ENCODE results near the gene ZNF284.
A peak's percentile ranks its signal among the peaks of the same experiment; 100 is the strongest.

The ZNF284 gene

DNA sequence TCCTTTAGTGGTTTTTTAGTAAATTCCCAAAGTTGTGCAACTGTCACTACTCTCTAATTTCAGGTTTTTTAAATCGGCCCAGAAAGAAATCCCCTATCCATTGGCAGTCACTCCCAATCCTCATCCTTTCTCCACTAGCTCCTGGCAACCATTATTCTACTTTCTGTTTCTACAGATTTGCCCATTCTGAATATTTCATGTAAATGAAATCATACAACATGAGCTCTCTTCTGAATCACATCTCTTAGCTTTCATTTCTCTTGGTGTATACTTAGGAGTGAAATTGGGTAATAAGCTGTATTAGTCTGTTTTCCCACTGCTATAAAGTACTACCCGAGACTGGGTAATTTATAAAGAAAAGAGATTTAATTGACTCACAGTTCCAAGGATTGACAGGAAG is 29.8 kb upstream of the ZNF284 start:
- no peak overlapping the region for H3K27ac ChIP-seq (ENCODE audit: low read depth, low read length)
- no peaks in the 10 kb centered on the region for H3K79me1 ChIP-seq (ENCODE audit: low read length)
- H3K27me3 ChIP-seq (ENCODE audit: insufficient read depth, low read length, poor library complexity): no peaks in the 10 kb centered on the region
- H2AK5ac ChIP-seq (ENCODE audit: low read length): no peak overlapping the region
- H3K4me2 ChIP-seq (ENCODE audit: low read length): no peak overlapping the region
- no peak overlapping the region for H3K4me3 ChIP-seq (ENCODE audit: low read length)
- H3K9ac ChIP-seq (ENCODE audit: low read length): no peak overlapping the region
- H3K23ac ChIP-seq (ENCODE audit: low read length): no peak overlapping the region
- no peak overlapping the region for H3K18ac ChIP-seq (ENCODE audit: low read length)
- H4K5ac ChIP-seq (ENCODE audit: low read length): no peak overlapping the region
- H2BK120ac ChIP-seq (ENCODE audit: low read depth, low read length): no peak overlapping the region
- no peak overlapping the region for H2BK15ac ChIP-seq (replicated peaks; ENCODE audit: low read depth)
- H2BK5ac ChIP-seq (ENCODE audit: low read length): no peak overlapping the region
- no peaks in the 10 kb centered on the region for H3K79me2 ChIP-seq (ENCODE audit: control insufficient read depth, insufficient read depth, low read length)
- H3K4me1 ChIP-seq (ENCODE audit: control insufficient read depth, low read depth, low read length): no peaks in the 10 kb centered on the region
- no peak overlapping the region for H4K8ac ChIP-seq (ENCODE audit: low read depth, low read length)
- H3K36me3 ChIP-seq (ENCODE audit: control insufficient read depth, insufficient read depth, low read length): no peaks in the 10 kb centered on the region
- WGBS (ENCODE audit: extremely low coverage, insufficient coverage, low lambda C conversion rate): no CpG with 5 or more reads among the region's 2 CpGs
- no peak overlapping the region for H3K4ac ChIP-seq (ENCODE audit: low read depth, low read length)
- no peak for DNase-seq
- no peak overlapping the region for H3K56ac ChIP-seq (ENCODE audit: low read length)

DNA sequence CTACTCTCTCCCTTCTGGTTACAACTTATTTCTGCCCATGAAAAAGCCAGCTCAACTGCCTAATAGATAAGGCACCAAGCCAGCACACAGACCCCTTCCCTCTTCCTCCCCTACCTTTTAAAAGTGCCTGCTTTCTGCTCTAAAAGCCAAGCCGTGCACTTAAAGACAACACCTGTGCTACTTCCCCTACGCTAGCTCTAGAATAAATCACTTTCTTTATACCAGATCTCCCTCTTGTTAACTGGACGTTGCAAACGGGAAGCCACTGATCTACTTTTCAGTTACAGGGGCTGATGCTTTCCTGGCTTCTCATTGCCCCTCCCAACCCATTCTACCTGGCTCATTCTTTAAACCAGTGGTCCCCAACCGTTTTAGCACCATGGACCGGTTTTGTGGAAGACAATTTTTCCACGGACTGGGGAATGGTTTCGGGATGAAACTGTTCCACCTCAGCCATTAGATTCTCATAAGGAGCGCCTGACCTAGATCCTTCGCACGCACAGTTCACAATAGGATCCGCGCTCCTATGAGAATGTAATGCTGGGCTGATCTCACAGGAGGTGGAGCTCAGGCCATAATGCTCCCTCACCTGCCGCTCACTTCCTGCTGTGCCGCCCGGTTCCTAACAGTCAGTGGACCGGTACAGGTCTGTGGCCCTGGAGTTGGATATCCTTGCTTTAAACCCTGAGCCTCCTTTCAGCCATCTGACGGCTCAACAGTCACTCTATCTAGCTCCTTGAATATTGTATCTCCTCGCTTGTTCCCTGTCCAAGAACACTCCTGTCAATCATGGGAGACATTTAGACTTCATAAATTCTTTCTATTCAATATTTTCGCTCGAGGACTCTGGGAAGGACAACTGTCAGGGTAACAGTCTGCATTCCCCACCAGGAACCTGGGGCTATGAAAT is 21.0 kb upstream of the ZNF284 start:
- whole genome bisulfite sequencing (ENCODE audit: extremely low coverage, insufficient coverage, low lambda C conversion rate): no CpG with 5 or more reads among the region's 21 CpGs
- H2BK120ac ChIP-seq (ENCODE audit: low read depth, low read length): no peak overlapping the region

DNA sequence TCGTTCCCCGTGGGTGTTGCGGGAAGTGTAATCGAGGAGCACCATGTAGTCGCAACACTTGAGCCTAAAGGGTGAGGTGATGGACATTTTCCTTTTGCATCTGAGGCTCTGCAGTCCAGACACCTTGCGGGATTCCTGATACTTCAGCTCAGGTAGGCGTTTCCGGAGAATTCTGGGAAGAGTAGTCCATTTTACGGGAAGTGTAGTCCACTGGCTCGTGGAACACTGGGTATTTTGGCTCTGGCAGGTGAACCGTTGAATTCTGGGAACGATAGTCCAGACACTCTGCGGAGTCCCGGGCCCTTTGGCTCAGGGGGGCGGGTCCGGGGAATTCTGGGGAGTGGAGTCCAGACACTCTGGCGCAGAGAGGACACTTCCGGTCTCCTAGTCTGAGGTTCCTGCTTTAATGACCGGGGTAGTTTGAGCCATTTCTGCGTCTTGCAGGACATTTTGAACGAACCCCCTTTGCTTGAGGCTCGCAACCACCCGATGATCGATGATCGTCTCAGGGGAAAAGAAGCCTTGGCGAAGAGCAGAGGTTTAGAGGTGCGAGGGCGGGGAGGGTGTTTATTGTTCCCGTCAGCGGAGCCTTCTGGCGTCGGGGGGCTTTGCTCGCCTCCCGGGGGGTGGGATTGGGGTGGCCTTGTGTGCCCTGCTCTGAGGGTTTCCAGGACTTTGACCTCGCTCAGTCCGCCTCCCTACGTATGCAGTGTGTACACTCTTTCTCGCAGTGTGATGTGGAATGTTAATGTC is 20.1 kb upstream of the ZNF284 start, which contains the start of gene ZNF223:
Gene ZNF223, plus strand, starts transcription at position 387 of the 753 bp plus-strand sequence. CDS start 3,141 bp downstream, outside the sequence.
- no peaks in the 10 kb centered on the region for H3K27me3 ChIP-seq (ENCODE audit: insufficient read depth, low read length, poor library complexity)
- H4K8ac ChIP-seq (ENCODE audit: low read depth, low read length): peak within 1 kb of the TSS; percentile 78
- H3K27ac ChIP-seq (ENCODE audit: low read depth, low read length): no peak within 1 kb of the TSS
- H2BK120ac ChIP-seq (ENCODE audit: low read depth, low read length): no peak within 1 kb of the TSS
- H3K18ac ChIP-seq (ENCODE audit: low read length): peak within 1 kb of the TSS; percentile 78
- DNase-seq: peak; percentile 97
- no peaks in the 10 kb centered on the region for H3K36me3 ChIP-seq (ENCODE audit: control insufficient read depth, insufficient read depth, low read length)
- H3K79me2 ChIP-seq (ENCODE audit: control insufficient read depth, insufficient read depth, low read length): no peaks in the 10 kb centered on the region
- peak within 1 kb of the TSS; percentile 82 for H3K4ac ChIP-seq (ENCODE audit: low read depth, low read length)
- no CpG with 5 or more reads among the region's 38 CpGs for WGBS (ENCODE audit: extremely low coverage, insufficient coverage, low lambda C conversion rate)
- no peak within 1 kb of the TSS for H4K5ac ChIP-seq (ENCODE audit: low read length)
- H2BK15ac ChIP-seq (replicated peaks; ENCODE audit: low read depth): no peak within 1 kb of the TSS
- H3K23ac ChIP-seq (ENCODE audit: low read length): no peak within 1 kb of the TSS
- H3K9ac ChIP-seq (ENCODE audit: low read length): peak within 1 kb of the TSS; percentile 88
- no peaks in the 10 kb centered on the region for H3K4me1 ChIP-seq (ENCODE audit: control insufficient read depth, low read depth, low read length)
- H3K4me3 ChIP-seq (ENCODE audit: low read length): peak within 1 kb of the TSS; percentile 98
- peak within 1 kb of the TSS; percentile 96 for H3K56ac ChIP-seq (ENCODE audit: low read length)
- H3K79me1 ChIP-seq (ENCODE audit: low read length): peaks cover 2% of the 10 kb centered on the region
- H3K4me2 ChIP-seq (ENCODE audit: low read length): peak within 1 kb of the TSS; percentile 96
- H2BK5ac ChIP-seq (ENCODE audit: low read length): no peak within 1 kb of the TSS
- no peak within 1 kb of the TSS for H2AK5ac ChIP-seq (ENCODE audit: low read length)

More for the DNA sequence above, 21.0 kb upstream of the ZNF284 start:
- peak overlapping the region; percentile 51 for H3K4me3 ChIP-seq (ENCODE audit: low read length)
- no peaks in the 10 kb centered on the region for H3K4me1 ChIP-seq (ENCODE audit: control insufficient read depth, low read depth, low read length)
- H3K27me3 ChIP-seq (ENCODE audit: insufficient read depth, low read length, poor library complexity): no peaks in the 10 kb centered on the region
- H3K9ac ChIP-seq (ENCODE audit: low read length): no peak overlapping the region
- H3K79me1 ChIP-seq (ENCODE audit: low read length): peaks cover 2% of the 10 kb centered on the region
- H2BK15ac ChIP-seq (replicated peaks; ENCODE audit: low read depth): no peak overlapping the region
- H4K5ac ChIP-seq (ENCODE audit: low read length): no peak overlapping the region
- H3K79me2 ChIP-seq (ENCODE audit: control insufficient read depth, insufficient read depth, low read length): no peaks in the 10 kb centered on the region
- H3K23ac ChIP-seq (ENCODE audit: low read length): no peak overlapping the region
- H2AK5ac ChIP-seq (ENCODE audit: low read length): no peak overlapping the region
- no peaks in the 10 kb centered on the region for H3K36me3 ChIP-seq (ENCODE audit: control insufficient read depth, insufficient read depth, low read length)
- H2BK5ac ChIP-seq (ENCODE audit: low read length): no peak overlapping the region
- H3K27ac ChIP-seq (ENCODE audit: low read depth, low read length): no peak overlapping the region
- H4K8ac ChIP-seq (ENCODE audit: low read depth, low read length): peak overlapping the region; percentile 13
- no peak overlapping the region for H3K4ac ChIP-seq (ENCODE audit: low read depth, low read length)
- H3K4me2 ChIP-seq (ENCODE audit: low read length): peak overlapping the region; percentile 96
- no peak for DNase-seq
- peak overlapping the region; percentile 80 for H3K56ac ChIP-seq (ENCODE audit: low read length)
- H3K18ac ChIP-seq (ENCODE audit: low read length): no peak overlapping the region

DNA sequence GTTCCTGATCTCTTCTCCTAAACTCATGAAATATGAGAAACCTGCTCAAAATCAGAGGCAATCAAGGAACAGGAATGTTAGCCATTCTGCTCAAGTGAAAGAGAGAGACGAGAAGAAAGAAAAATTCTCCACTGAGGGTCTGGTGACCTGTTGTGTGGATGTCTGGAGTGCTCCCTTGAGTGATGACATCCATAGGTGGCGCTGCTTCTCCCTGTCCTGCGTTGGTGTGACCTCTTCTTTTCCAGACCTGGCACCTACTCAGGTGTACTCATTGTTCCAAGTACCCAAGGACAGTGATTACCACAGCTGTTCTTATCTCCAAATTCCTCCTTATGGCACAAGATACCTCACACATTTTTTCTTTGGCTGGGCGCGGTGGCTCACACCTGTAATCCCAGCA is 16.1 kb upstream of the ZNF284 start:
- Histone ChIP-seq H3K23ac (ENCODE audit: low read length) (no peak overlapping the region), H2AK5ac (ENCODE audit: low read length) (no peak overlapping the region), H3K4me2 (ENCODE audit: low read length) (no peak overlapping the region), H3K79me2 (ENCODE audit: control insufficient read depth, insufficient read depth, low read length) (no peaks in the 10 kb centered on the region), H3K56ac (ENCODE audit: low read length) (no peak overlapping the region), H2BK15ac (replicated peaks; ENCODE audit: low read depth) (no peak overlapping the region), H4K5ac (ENCODE audit: low read length) (no peak overlapping the region), H3K79me1 (ENCODE audit: low read length) (peaks cover 2% of the 10 kb centered on the region), H3K9ac (ENCODE audit: low read length) (no peak overlapping the region), H3K4me3 (ENCODE audit: low read length) (no peak overlapping the region), H3K18ac (ENCODE audit: low read length) (no peak overlapping the region), H2BK5ac (ENCODE audit: low read length) (no peak overlapping the region), H3K27me3 (ENCODE audit: insufficient read depth, low read length, poor library complexity) (no peaks in the 10 kb centered on the region), H2BK120ac (ENCODE audit: low read depth, low read length) (no peak overlapping the region), H3K4ac (ENCODE audit: low read depth, low read length) (no peak overlapping the region), H3K36me3 (ENCODE audit: control insufficient read depth, insufficient read depth, low read length) (peaks cover 2% of the 10 kb centered on the region), H3K27ac (ENCODE audit: low read depth, low read length) (no peak overlapping the region), H3K4me1 (ENCODE audit: control insufficient read depth, low read depth, low read length) (no peaks in the 10 kb centered on the region), H4K8ac (ENCODE audit: low read depth, low read length) (no peak overlapping the region)
- no CpG with 5 or more reads among the region's 5 CpGs for WGBS (ENCODE audit: extremely low coverage, insufficient coverage, low lambda C conversion rate)
- DNase-seq: no peak

DNA sequence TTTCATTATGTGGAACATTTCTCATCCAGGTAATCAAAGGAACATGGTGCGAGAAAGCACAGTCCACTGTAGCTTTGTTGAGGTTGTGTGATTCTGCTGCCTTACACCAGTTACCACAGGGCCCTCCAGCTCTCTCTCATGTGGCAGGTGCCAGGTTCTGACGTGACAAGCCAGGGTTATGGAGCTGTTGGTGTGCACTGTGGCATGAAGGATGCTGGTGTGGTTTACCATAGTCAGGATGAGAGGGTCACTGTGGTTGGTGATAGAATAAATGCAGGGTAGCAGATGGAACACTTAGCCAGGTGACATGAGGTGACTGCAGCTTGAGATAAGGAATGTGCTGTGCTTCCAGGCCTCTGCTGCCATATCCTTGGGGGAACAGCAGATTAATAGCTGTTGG is 12.7 kb upstream of the ZNF284 start:
- Histone ChIP-seq H3K79me1 (ENCODE audit: low read length) (no peaks in the 10 kb centered on the region), H2BK5ac (ENCODE audit: low read length) (no peak overlapping the region), H3K4me1 (ENCODE audit: control insufficient read depth, low read depth, low read length) (no peaks in the 10 kb centered on the region), H3K27me3 (ENCODE audit: insufficient read depth, low read length, poor library complexity) (no peaks in the 10 kb centered on the region), H3K9ac (ENCODE audit: low read length) (no peak overlapping the region), H2BK15ac (replicated peaks; ENCODE audit: low read depth) (no peak overlapping the region), H3K56ac (ENCODE audit: low read length) (no peak overlapping the region), H3K18ac (ENCODE audit: low read length) (no peak overlapping the region), H3K4ac (ENCODE audit: low read depth, low read length) (no peak overlapping the region), H3K4me2 (ENCODE audit: low read length) (no peak overlapping the region), H4K5ac (ENCODE audit: low read length) (no peak overlapping the region), H3K4me3 (ENCODE audit: low read length) (no peak overlapping the region), H2AK5ac (ENCODE audit: low read length) (no peak overlapping the region), H3K36me3 (ENCODE audit: control insufficient read depth, insufficient read depth, low read length) (peaks cover 3% of the 10 kb centered on the region), H2BK120ac (ENCODE audit: low read depth, low read length) (no peak overlapping the region), H3K23ac (ENCODE audit: low read length) (no peak overlapping the region), H4K8ac (ENCODE audit: low read depth, low read length) (no peak overlapping the region), H3K27ac (ENCODE audit: low read depth, low read length) (no peak overlapping the region), H3K79me2 (ENCODE audit: control insufficient read depth, insufficient read depth, low read length) (no peaks in the 10 kb centered on the region)
- no CpG with 5 or more reads among the region's 2 CpGs for WGBS (ENCODE audit: extremely low coverage, insufficient coverage, low lambda C conversion rate)
- DNase-seq: no peak
